CD4-positive, CD25-positive, alpha-beta regulatory T cell (primary cell): ENCODE measurements around the gene OR10G3. TPM values are rescaled to one million over a fixed set of nuclear protein-coding genes. Genes with fewer than 3 reads are reported as not detected.
A peak's percentile ranks its signal among the peaks of the same experiment; 100 is the strongest.

ENCODE experiments used
- ATAC-seq, 2 donors: fragments of 150-1000 bp; cut with Tn5 transposase; one replicate each; pipeline ENCODE4 v1.10.0; 2021; ENCODE audit warnings: low read depth in 2 of 2, moderate number of reproducible peaks in 2 of 2, moderate library complexity in 1 of 2
- DNase-seq, 3 donors: peaks; one replicate each; pipeline versions ENCODE4 v3.0.0 to v3.0.0-alpha.2; 2012 to 2022; ENCODE audit warnings: mixed read lengths in 1 of 3
- H3K27ac ChIP-seq: one replicate; pipeline ENCODE4 v1.7.0; 2013; ENCODE audit warnings: mild to moderate bottlenecking, low read length; ENCODE audit not compliant: insufficient read depth, poor library complexity, severe bottlenecking
- H3K27me3 ChIP-seq: one replicate; pipeline ENCODE4 v1.7.0; 2013; ENCODE audit warnings: low read length; ENCODE audit not compliant: control insufficient read depth, insufficient read depth
- H3K36me3 ChIP-seq: one replicate; pipeline ENCODE4 v1.7.0; 2013; ENCODE audit warnings: mild to moderate bottlenecking, low read length, moderate library complexity; ENCODE audit not compliant: control insufficient read depth, insufficient read depth
- H3K4me1 ChIP-seq: 2 replicates; pipeline ENCODE4 v1.7.0; 2013; ENCODE audit warnings: mild to moderate bottlenecking, low read length; ENCODE audit not compliant: insufficient read depth, control insufficient read depth, poor library complexity, severe bottlenecking
- H3K4me3 ChIP-seq: one replicate; pipeline ENCODE4 v1.7.0; 2013; ENCODE audit warnings: low read depth, mild to moderate bottlenecking, low read length, moderate library complexity
- H3K9me3 ChIP-seq, 2 experiments: 1 replicate in 1 of 2; 2 replicates in 1 of 2; pipeline ENCODE4 v1.7.0; 2013; ENCODE audit warnings: low read length in 2 of 2, mild to moderate bottlenecking in 1 of 2, moderate library complexity in 1 of 2; ENCODE audit not compliant: control insufficient read depth in 2 of 2
- H3K27ac Mint-ChIP-seq, 3 donors: one replicate each; pipeline ENCODE4 v1.8.0; 2020 to 2022; ENCODE audit warnings: mild to moderate bottlenecking in 3 of 3, mixed read lengths in 3 of 3, moderate library complexity in 2 of 3
- H3K27me3 Mint-ChIP-seq: one replicate; pipeline ENCODE4 v1.8.0; 2022; ENCODE audit warnings: mild to moderate bottlenecking, mixed read lengths
- H3K36me3 Mint-ChIP-seq: one replicate; pipeline ENCODE4 v1.8.0; 2020; ENCODE audit warnings: mixed read lengths
- H3K4me1 Mint-ChIP-seq, 4 donors: one replicate each; pipeline ENCODE4 v1.8.0; 2020 to 2022; ENCODE audit warnings: mixed read lengths in 4 of 4, mild to moderate bottlenecking in 1 of 4
- H3K4me3 Mint-ChIP-seq, 4 donors: one replicate each; pipeline ENCODE4 v1.8.0; 2020 to 2022; ENCODE audit warnings: mild to moderate bottlenecking in 4 of 4, mixed read lengths in 4 of 4, moderate library complexity in 3 of 4
- H3K9me3 Mint-ChIP-seq, 7 donors: one replicate each; pipeline ENCODE4 v1.8.0; 2020 to 2022; ENCODE audit warnings: mixed read lengths in 7 of 7, mild to moderate bottlenecking in 3 of 7, moderate library complexity in 2 of 7
- polyA plus RNA-seq, 4 donors: library from polyadenylated mRNA; unstranded; fragments of 300-500 nt; fragmentation: Illumina TruSeq; gene quantifications; one replicate each; pipeline ENCODE4 v1.2.3, GENCODE V29; 2021
- total RNA-seq: library from RNA; stranded (reverse); gene quantifications from one replicate; pipeline ENCODE4 v1.2.3, GENCODE V29; 2022

OR10G3 gene
- total and polyA plus RNA-seq, 5 donors from 2014 or later, result not detected

DNA sequence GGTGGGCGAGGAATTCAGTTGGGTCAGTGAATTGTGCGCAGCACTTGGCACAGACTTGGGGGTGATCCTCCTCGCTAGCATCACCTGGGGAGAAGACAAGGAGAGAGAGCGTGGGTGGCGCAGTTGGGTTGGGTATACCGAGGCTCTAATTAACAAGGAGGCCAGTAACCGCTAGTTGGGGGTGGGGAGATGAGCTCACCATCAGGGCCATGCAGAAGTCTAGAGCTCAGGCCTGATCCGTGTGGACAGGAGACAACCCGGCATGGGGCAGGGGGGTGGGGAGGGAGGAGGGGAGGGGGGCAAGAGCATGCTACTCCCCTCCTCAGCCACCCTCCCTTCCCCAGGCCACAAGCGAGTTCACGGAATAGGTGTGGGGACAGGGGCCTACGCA lies 54.3 kb downstream of the OR10G3 start:
- peaks cover 11% of the 10 kb centered on the region for H3K4me1 ChIP-seq
- H3K4me3 Mint-ChIP-seq, result peak overlapping the region; percentile 29 to 91 (median 88)
- no peaks in the 10 kb centered on the region for H3K9me3 ChIP-seq
- ATAC-seq (no peak), DNase-seq (no peak)
- no peaks in the 10 kb centered on the region for H3K36me3 Mint-ChIP-seq
- H3K4me1 Mint-ChIP-seq, result peaks cover 0 to 22% (median 5%) of the 10 kb centered on the region in 4 donors
- H3K27ac ChIP-seq, result no peak overlapping the region
- peak overlapping the region; percentile 32 to 95 (median 61) for H3K27ac Mint-ChIP-seq
- H3K27me3 ChIP-seq, result no peaks in the 10 kb centered on the region
- H3K36me3 ChIP-seq, result no peaks in the 10 kb centered on the region
- peak overlapping the region; percentile 19 for H3K4me3 ChIP-seq
- peaks cover 27% of the 10 kb centered on the region for H3K27me3 Mint-ChIP-seq
- H3K9me3 Mint-ChIP-seq, result no peaks in the 10 kb centered on the region

GRCh38 chr14:21524575-21525490 lies 55.0 kb downstream of the OR10G3 start:
- Histone ChIP-seq H3K4me1 (peaks cover 11% of the 10 kb centered on the region), H3K4me3 (no peak overlapping the region), H3K27me3 (no peaks in the 10 kb centered on the region), H3K27ac (no peak overlapping the region), H3K9me3 (no peaks in the 10 kb centered on the region), H3K36me3 (no peaks in the 10 kb centered on the region)
- no peak for ATAC-seq
- DNase-seq, result no peak
- peak overlapping the region; percentile 88 to 94 (median 90) for H3K4me3 Mint-ChIP-seq
- peaks cover 0 to 22% (median 5%) of the 10 kb centered on the region in 4 donors for H3K4me1 Mint-ChIP-seq
- H3K36me3 Mint-ChIP-seq, result no peaks in the 10 kb centered on the region
- H3K27ac Mint-ChIP-seq, result peak overlapping the region in 2 of 3 donors; percentile 32 to 95
- no peaks in the 10 kb centered on the region for H3K9me3 Mint-ChIP-seq
- H3K27me3 Mint-ChIP-seq, result peaks cover 30% of the 10 kb centered on the region

- Histone ChIP-seq H3K36me3 (no peaks in the 10 kb centered on the region), H3K9me3 (no peaks in the 10 kb centered on the region), H3K27me3 (no peaks in the 10 kb centered on the region), H3K4me3 (no peak overlapping the region), H3K27ac (no peak overlapping the region), H3K4me1 (peaks cover 11% of the 10 kb centered on the region)
- DNase-seq (no peak), ATAC-seq (no peak)
- Mint-ChIP-seq H3K9me3 (no peaks in the 10 kb centered on the region), H3K4me3 (peak overlapping the region in 2 of 4 donors; percentile 4 to 17), H3K27ac (peak overlapping the region in 1 of 3 donors; percentile 43), H3K4me1 (peaks cover 0 to 22% (median 1%) of the 10 kb centered on the region in 4 donors), H3K27me3 (peaks cover 22% of the 10 kb centered on the region), H3K36me3 (no peaks in the 10 kb centered on the region)
These were observed 56.7 kb downstream of the OR10G3 start for GRCh38 chr14:21523203-21523602.

- peaks cover 0 to 15% (median 0%) of the 10 kb centered on the region in 4 donors for H3K4me1 Mint-ChIP-seq
- Histone ChIP-seq H3K9me3 (no peaks in the 10 kb centered on the region), H3K36me3 (no peaks in the 10 kb centered on the region), H3K27me3 (no peaks in the 10 kb centered on the region), H3K4me3 (no peak overlapping the region), H3K4me1 (peaks cover 2% of the 10 kb centered on the region), H3K27ac (no peak overlapping the region)
- no peak overlapping the region for H3K27ac Mint-ChIP-seq
- H3K36me3 Mint-ChIP-seq, result no peaks in the 10 kb centered on the region
- ATAC-seq (no peak), DNase-seq (no peak)
- peaks cover 20% of the 10 kb centered on the region for H3K27me3 Mint-ChIP-seq
- no peaks in the 10 kb centered on the region for H3K9me3 Mint-ChIP-seq
- H3K4me3 Mint-ChIP-seq, result peak overlapping the region in 1 of 4 donors; percentile 56
These were observed 58.4 kb downstream of the OR10G3 start for GRCh38 chr14:21521501-21521900.

GRCh38 chr14:21520767-21521166 lies 59.1 kb downstream of the OR10G3 start:
- peaks cover 0 to 14% (median 0%) of the 10 kb centered on the region in 4 donors for H3K4me1 Mint-ChIP-seq
- H3K27me3 Mint-ChIP-seq, result peaks cover 20% of the 10 kb centered on the region
- no peaks in the 10 kb centered on the region for H3K36me3 ChIP-seq
- no peaks in the 10 kb centered on the region for H3K9me3 ChIP-seq
- H3K4me3 Mint-ChIP-seq, result peak overlapping the region in 2 of 4 donors; percentile 23 to 56
- DNase-seq, result no peak
- H3K27me3 ChIP-seq, result no peaks in the 10 kb centered on the region
- no peak for ATAC-seq
- H3K9me3 Mint-ChIP-seq, result no peaks in the 10 kb centered on the region
- no peaks in the 10 kb centered on the region for H3K4me1 ChIP-seq
- H3K4me3 ChIP-seq, result no peak overlapping the region
- H3K27ac ChIP-seq, result no peak overlapping the region
- H3K36me3 Mint-ChIP-seq, result no peaks in the 10 kb centered on the region
- no peak overlapping the region for H3K27ac Mint-ChIP-seq

- H3K36me3 Mint-ChIP-seq, result no peaks in the 10 kb centered on the region
- no peak overlapping the region for H3K4me3 ChIP-seq
- no peaks in the 10 kb centered on the region for H3K9me3 ChIP-seq
- H3K27ac Mint-ChIP-seq, result no peak overlapping the region
- no peaks in the 10 kb centered on the region for H3K9me3 Mint-ChIP-seq
- H3K27me3 ChIP-seq, result no peaks in the 10 kb centered on the region
- H3K36me3 ChIP-seq, result no peaks in the 10 kb centered on the region
- no peak overlapping the region for H3K27ac ChIP-seq
- H3K4me3 Mint-ChIP-seq, result no peak overlapping the region
- H3K4me1 ChIP-seq, result no peaks in the 10 kb centered on the region
- ATAC-seq, result no peak
- DNase-seq, result no peak
- peaks cover 20% of the 10 kb centered on the region for H3K27me3 Mint-ChIP-seq
- H3K4me1 Mint-ChIP-seq, result peaks cover 0 to 7% (median 0%) of the 10 kb centered on the region in 4 donors
These were observed 61.2 kb downstream of the OR10G3 start for GRCh38 chr14:21518725-21519124.
